Glomerular visceral epithelial cell (primary cell): ENCODE results near the gene FAM177A1.
"Not testable (repeated sequence)": the region's sequence is repeated elsewhere in the genome, so short reads cannot be mapped to it uniquely, and the experiment has no call there.

Source experiments
- DNase-seq: peaks from one replicate; pipeline ENCODE4 v3.0.0-alpha.2; 2016; ENCODE audit errors: extremely low spot score

Gene FAM177A1

GRCh38 chr14:35046048-35046750 lies at the start of gene FAM177A1:
Gene FAM177A1 (plus strand): TSS chr14:35046272. CDS start chr14:35046464, 192 bp downstream.
- peak; percentile 98 for DNase-seq

GRCh38 chr14:34997762-34998161 lies 48.3 kb upstream of the FAM177A1 start:
- DNase-seq = no peak

- DNase-seq = no peak
Measured at GRCh38 chr14:34999500-34999899, 46.6 kb upstream of the FAM177A1 start.

GRCh38 chr14:35001621-35002020 lies 44.5 kb upstream of the FAM177A1 start:
- DNase-seq = no peak

- no peak for DNase-seq
Measured at GRCh38 chr14:35004839-35005238, 41.2 kb upstream of the FAM177A1 start.

- no peak for DNase-seq
Measured at GRCh38 chr14:35016568-35016967, 29.5 kb upstream of the FAM177A1 start.

GRCh38 chr14:35020713-35021112 lies 25.4 kb upstream of the FAM177A1 start:
- no peak for DNase-seq

- no peak for DNase-seq
Measured at GRCh38 chr14:35028435-35028834, 17.6 kb upstream of the FAM177A1 start.

- no peak for DNase-seq
Measured at GRCh38 chr14:35032562-35032961, 13.5 kb upstream of the FAM177A1 start.

- DNase-seq = no peak
Measured at GRCh38 chr14:35034440-35034833, 11.6 kb upstream of the FAM177A1 start.

GRCh38 chr14:35034944-35035554 lies 11.0 kb upstream of the FAM177A1 start:
- not testable (repeated sequence) for DNase-seq

GRCh38 chr14:35038312-35038711 lies 7.8 kb upstream of the FAM177A1 start:
- DNase-seq = not testable (repeated sequence)

- DNase-seq = no peak
Measured at GRCh38 chr14:35042632-35043031, 3.4 kb upstream of the FAM177A1 start.

GRCh38 chr14:35043046-35043445 lies 3.0 kb upstream of the FAM177A1 start:
- no peak for DNase-seq

GRCh38 chr14:35044939-35045797 lies 904 bp upstream of the FAM177A1 start:
- no peak for DNase-seq

GRCh38 chr14:35045798-35046047 lies 349 bp upstream of the FAM177A1 start:
- no peak for DNase-seq

- DNase-seq = peak; percentile 6
Measured at GRCh38 chr14:35046751-35047536, 872 bp downstream of the FAM177A1 start.

- no peak for DNase-seq
Measured at GRCh38 chr14:35047976-35048513, 2.0 kb downstream of the FAM177A1 start.

GRCh38 chr14:35050652-35051051 lies 4.6 kb downstream of the FAM177A1 start:
- no peak for DNase-seq

- peak; percentile 8 for DNase-seq
Measured at GRCh38 chr14:35051796-35052195, 5.7 kb downstream of the FAM177A1 start.

- no peak for DNase-seq
Measured at GRCh38 chr14:35052637-35053036, 6.6 kb downstream of the FAM177A1 start.
